ENCODE measurements around the gene ADK. TPM values are rescaled to one million over a fixed set of nuclear protein-coding genes. Genes with fewer than 3 reads are reported as not detected.

Gene ADK
- total and polyA plus RNA-seq, 2 experiments from 2014 or later = 39.9 to 53.0 TPM

- H3K27ac Mint-ChIP-seq = no peak overlapping the region; the same call in 1 of the 2 replicates
- peaks cover 2% of the 10 kb centered on the region for H3K27me3 Mint-ChIP-seq (ENCODE audit: insufficient read depth, low read depth, poor library complexity)
- DNase-seq (ENCODE audit: low spot score) = no peak
- 0 out of 3 replicates have a peak, but pooled peaks cover 2% of the 10 kb centered on the region for H3K4me1 Mint-ChIP-seq
- no peaks in the 10 kb centered on the region for H3K36me3 ChIP-seq (ENCODE audit: insufficient read depth)
- no peak overlapping the region for H3K27ac ChIP-seq (ENCODE audit: low read depth)
- H3F3A ChIP-seq (replicated peaks; ENCODE audit: low read depth) = no peaks in the 10 kb centered on the region
- H2AFZ ChIP-seq = no peak overlapping the region
- no peaks in the 10 kb centered on the region for H3K79me2 ChIP-seq (replicated peaks; ENCODE audit: insufficient read depth)
- H3K4me1 ChIP-seq (ENCODE audit: insufficient read depth) = no peaks in the 10 kb centered on the region
- no peak for TF ChIP-seq STAT1 (IDR thresholded peaks at IDR 0.05; ENCODE audit: unreplicated experiment)
- no peak for TF ChIP-seq NANOG (IDR thresholded peaks at IDR 0.05; ENCODE audit: borderline replicate concordance)
- TF ChIP-seq ETS1 (IDR thresholded peaks at IDR 0.05) = no peak
- no peak for TF ChIP-seq ZNF114 (CRISPR knock-in tag; IDR thresholded peaks at IDR 0.05)
- TF ChIP-seq CTCF (conservative IDR thresholded peaks at IDR 0.05; ENCODE audit: low read depth in 2 of 2) = no peak
- TF ChIP-seq POLR2AphosphoS5 (IDR thresholded peaks at IDR 0.05; ENCODE audit: low read depth) = no peak
- TF ChIP-seq CREB1 (CRISPR knock-in tag; IDR thresholded peaks at IDR 0.05; ENCODE audit: low read depth) = no peak
- no peak for TF ChIP-seq ZNF331 (CRISPR knock-in tag; IDR thresholded peaks at IDR 0.05; ENCODE audit: low read depth)
- no peak for TF ChIP-seq EZH2phosphoT487 (IDR thresholded peaks at IDR 0.05; ENCODE audit: unreplicated experiment)
- no peak for TF ChIP-seq ZNF462 (CRISPR knock-in tag; IDR thresholded peaks at IDR 0.05)
- no peak for TF ChIP-seq EZH2 (IDR thresholded peaks at IDR 0.05; ENCODE audit: low read depth, unreplicated experiment)
- no peak for TF ChIP-seq REST (IDR thresholded peaks at IDR 0.05; ENCODE audit: unreplicated experiment)
- no peak overlapping the region for H3K4me3 Mint-ChIP-seq
- H3K4me2 ChIP-seq = no peak overlapping the region
- no peaks in the 10 kb centered on the region; the same call in 2 of the 3 replicates for H3K9me3 Mint-ChIP-seq
- no peaks in the 10 kb centered on the region for H3K27me3 ChIP-seq (ENCODE audit: insufficient read depth)
- H3K4me3 ChIP-seq = no peak overlapping the region
- ATAC-seq = no peak
- no peaks in the 10 kb centered on the region for H4K20me1 ChIP-seq (replicated peaks; ENCODE audit: insufficient read depth)
- H3K9me2 ChIP-seq (ENCODE audit: insufficient read depth) = no peaks in the 10 kb centered on the region
- H3K36me3 Mint-ChIP-seq (ENCODE audit: low read depth) = no peaks in the 10 kb centered on the region; the same call in 2 of the 3 replicates
Measured at GRCh38 chr10:74223755-74224529, 72.9 kb downstream of the ADK start.
